Left kidney (tissue), 2 donors: ENCODE data around the gene PBRM1. TPM values are rescaled to one million over a fixed set of nuclear protein-coding genes. Genes with fewer than 3 reads are reported as not detected.
A peak's percentile ranks its signal among the peaks of the same experiment; 100 is the strongest.

ENCODE experiments used
- DNase-seq: peaks from one replicate; pipeline ENCODE4 v3.0.0-alpha.2; 2013
- polyA plus RNA-seq: library from polyadenylated mRNA; unstranded; fragments of 120-200 nt; gene quantifications from one replicate; pipeline ENCODE4 v1.2.1, GENCODE V29; 2013; ENCODE audit not compliant: insufficient read length

PBRM1 gene
- polyA plus RNA-seq, 1 donor: 70.0 TPM

- DNase-seq: peak; percentile 33
Observed at GRCh38 chr3:52524752-52525679, 160.7 kb downstream of the PBRM1 start.

GRCh38 chr3:52524258-52524751, 161.4 kb downstream of the PBRM1 start:
- DNase-seq: no peak

- no peak for DNase-seq
Observed at GRCh38 chr3:52523386-52524257, 162.1 kb downstream of the PBRM1 start.

- no peak for DNase-seq
Observed at GRCh38 chr3:52522651-52523251, 163.0 kb downstream of the PBRM1 start.

- DNase-seq: no peak
Observed at GRCh38 chr3:52521881-52522650, 163.6 kb downstream of the PBRM1 start.

GRCh38 chr3:52521488-52521824, 164.3 kb downstream of the PBRM1 start:
- DNase-seq: no peak

GRCh38 chr3:52520716-52521487, 164.8 kb downstream of the PBRM1 start:
- DNase-seq: no peak

GRCh38 chr3:52520141-52520667, 165.5 kb downstream of the PBRM1 start:
- DNase-seq: no peak

- no peak for DNase-seq
Observed at GRCh38 chr3:52519445-52520140, 166.1 kb downstream of the PBRM1 start.

GRCh38 chr3:52518723-52519444, 166.8 kb downstream of the PBRM1 start:
- DNase-seq: no peak

GRCh38 chr3:52517796-52518722, 167.7 kb downstream of the PBRM1 start:
- DNase-seq: no peak

GRCh38 chr3:52516509-52517195, 169.1 kb downstream of the PBRM1 start:
- no peak for DNase-seq

GRCh38 chr3:52515192-52515591, 170.5 kb downstream of the PBRM1 start:
- DNase-seq: no peak

- no peak for DNase-seq
Observed at GRCh38 chr3:52514576-52514975, 171.1 kb downstream of the PBRM1 start.

- DNase-seq: no peak
Observed at GRCh38 chr3:52513281-52513680, 172.4 kb downstream of the PBRM1 start.

GRCh38 chr3:52512727-52513126, 173.0 kb downstream of the PBRM1 start:
- DNase-seq: no peak

GRCh38 chr3:52512105-52512504, 173.6 kb downstream of the PBRM1 start:
- no peak for DNase-seq
